Vagina (tissue), 2 donors: Measurements from ENCODE around the gene ACVR1.

ENCODE experiments used
- POLR2A ChIP-seq, 2 donors: fragments of 450-650 bp; IDR thresholded peaks; one replicate each; pipeline ENCODE4 v1.6.1; 2017; ENCODE audit warnings: antibody characterized with exemption in 2 of 2, mild to moderate bottlenecking in 2 of 2, moderate library complexity in 2 of 2
- POLR2AphosphoS5 ChIP-seq, 2 donors: sonication (generic); formaldehyde crosslinking; IDR thresholded peaks; one replicate each; pipeline ENCODE4 v1.9.0; 2017; ENCODE audit warnings: antibody characterized with exemption in 2 of 2, mild to moderate bottlenecking in 2 of 2, low read depth in 1 of 2; ENCODE audit not compliant: insufficient read depth in 1 of 2
- TF ChIP-seq, protein P1 (sequence below), 3 experiments: fragments of 450-650 bp in 2 of 3; fragments of 200-600 bp in 1 of 3; sonication (generic) in 1 of 3; IDR thresholded peaks; one replicate each; pipeline ENCODE4 v1.5.1; 2017 to 2019; ENCODE audit warnings: antibody characterized with exemption in 3 of 3, mild to moderate bottlenecking in 2 of 3, moderate library complexity in 2 of 3

DNA sequence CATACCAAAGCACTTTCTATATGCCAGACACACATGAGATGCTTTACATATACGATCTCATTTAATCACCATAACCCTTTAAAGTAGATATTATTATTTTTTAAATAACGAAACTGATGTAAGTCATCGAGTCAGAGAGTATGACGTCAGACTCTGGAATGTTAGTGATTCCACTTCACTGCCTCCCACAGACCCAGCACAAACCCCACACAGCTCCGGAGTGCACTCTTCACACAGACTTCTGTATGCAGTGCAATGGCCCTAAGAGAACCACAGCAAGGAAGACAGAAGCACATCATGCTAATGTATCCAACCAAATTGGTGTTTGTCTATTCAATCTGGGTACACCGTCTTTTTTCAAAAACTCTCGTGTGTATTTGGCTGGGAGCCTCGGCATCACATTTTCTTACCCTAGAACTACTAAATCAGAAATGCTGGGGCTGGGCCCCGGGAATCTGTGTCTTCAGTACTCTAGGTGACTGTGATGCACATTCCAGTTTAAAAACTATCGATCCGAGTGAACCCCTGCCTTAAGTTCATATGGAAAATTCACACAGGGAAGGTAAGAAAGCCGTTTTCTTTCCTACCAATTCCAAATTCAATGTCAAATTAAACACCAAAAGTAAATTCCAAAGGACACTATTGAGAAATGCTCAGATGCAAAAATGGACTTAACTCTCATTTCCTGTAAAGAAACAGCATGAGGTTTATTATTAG lies 129.7 kb downstream of the ACVR1 start:
- TF ChIP-seq, protein P1, sequence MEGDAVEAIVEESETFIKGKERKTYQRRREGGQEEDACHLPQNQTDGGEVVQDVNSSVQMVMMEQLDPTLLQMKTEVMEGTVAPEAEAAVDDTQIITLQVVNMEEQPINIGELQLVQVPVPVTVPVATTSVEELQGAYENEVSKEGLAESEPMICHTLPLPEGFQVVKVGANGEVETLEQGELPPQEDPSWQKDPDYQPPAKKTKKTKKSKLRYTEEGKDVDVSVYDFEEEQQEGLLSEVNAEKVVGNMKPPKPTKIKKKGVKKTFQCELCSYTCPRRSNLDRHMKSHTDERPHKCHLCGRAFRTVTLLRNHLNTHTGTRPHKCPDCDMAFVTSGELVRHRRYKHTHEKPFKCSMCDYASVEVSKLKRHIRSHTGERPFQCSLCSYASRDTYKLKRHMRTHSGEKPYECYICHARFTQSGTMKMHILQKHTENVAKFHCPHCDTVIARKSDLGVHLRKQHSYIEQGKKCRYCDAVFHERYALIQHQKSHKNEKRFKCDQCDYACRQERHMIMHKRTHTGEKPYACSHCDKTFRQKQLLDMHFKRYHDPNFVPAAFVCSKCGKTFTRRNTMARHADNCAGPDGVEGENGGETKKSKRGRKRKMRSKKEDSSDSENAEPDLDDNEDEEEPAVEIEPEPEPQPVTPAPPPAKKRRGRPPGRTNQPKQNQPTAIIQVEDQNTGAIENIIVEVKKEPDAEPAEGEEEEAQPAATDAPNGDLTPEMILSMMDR (IDR thresholded peaks at IDR 0.05): no peak
- TF ChIP-seq POLR2A (IDR thresholded peaks at IDR 0.05) (no peak), POLR2AphosphoS5 (IDR thresholded peaks at IDR 0.05; ENCODE audit: insufficient read depth in 1 of 2, low read depth in 1 of 2) (no peak)
